ENCODE results near the gene COMMD7. TPM values are rescaled to one million over a fixed set of nuclear protein-coding genes. Genes with fewer than 3 reads are reported as not detected.
"Not testable (repeated sequence)": the region's sequence is repeated elsewhere in the genome, so short reads cannot be mapped to it uniquely, and the experiment has no call there.

The COMMD7 gene
- total RNA-seq, 1 experiment from 2014 or later, result 52.6 TPM

- no peak for DNase-seq
- Histone ChIP-seq H3K36me3 (replicated peaks; ENCODE audit: control insufficient read depth, insufficient read depth, low read length) (no peaks in the 10 kb centered on the region), H3K4me3 (ENCODE audit: insufficient read depth, low read depth, low read length) (no peak overlapping the region), H3K27me3 (ENCODE audit: control insufficient read depth, insufficient read depth, low read length) (no peaks in the 10 kb centered on the region)
These were observed 10.5 kb upstream of the COMMD7 start for GRCh38 chr20:32753731-32754130.

GRCh38 chr20:32752458-32753250, 9.4 kb upstream of the COMMD7 start:
- Histone ChIP-seq H3K27me3 (ENCODE audit: control insufficient read depth, insufficient read depth, low read length) (no peaks in the 10 kb centered on the region), H3K36me3 (replicated peaks; ENCODE audit: control insufficient read depth, insufficient read depth, low read length) (no peaks in the 10 kb centered on the region), H3K4me3 (ENCODE audit: insufficient read depth, low read depth, low read length) (no peak overlapping the region)
- no peak for DNase-seq

- H3K4me3 ChIP-seq (ENCODE audit: insufficient read depth, low read depth, low read length), result no peak overlapping the region
- H3K36me3 ChIP-seq (replicated peaks; ENCODE audit: control insufficient read depth, insufficient read depth, low read length), result no peaks in the 10 kb centered on the region
- peak; percentile 42 for DNase-seq
- H3K27me3 ChIP-seq (ENCODE audit: control insufficient read depth, insufficient read depth, low read length), result no peaks in the 10 kb centered on the region
These were observed 8.6 kb upstream of the COMMD7 start for GRCh38 chr20:32751702-32752457.

GRCh38 chr20:32751293-32751692, 8.0 kb upstream of the COMMD7 start:
- Histone ChIP-seq H3K27me3 (ENCODE audit: control insufficient read depth, insufficient read depth, low read length) (no peaks in the 10 kb centered on the region), H3K4me3 (ENCODE audit: insufficient read depth, low read depth, low read length) (no peak overlapping the region), H3K36me3 (replicated peaks; ENCODE audit: control insufficient read depth, insufficient read depth, low read length) (no peaks in the 10 kb centered on the region)
- DNase-seq, result no peak

GRCh38 chr20:32749914-32750637, 6.8 kb upstream of the COMMD7 start:
- H3K4me3 ChIP-seq (ENCODE audit: insufficient read depth, low read depth, low read length), result no peak overlapping the region
- H3K36me3 ChIP-seq (replicated peaks; ENCODE audit: control insufficient read depth, insufficient read depth, low read length), result no peaks in the 10 kb centered on the region
- H3K27me3 ChIP-seq (ENCODE audit: control insufficient read depth, insufficient read depth, low read length), result no peaks in the 10 kb centered on the region
- peak; percentile 77 for DNase-seq

GRCh38 chr20:32742322-32743236, 688 bp downstream of the COMMD7 start:
- no peaks in the 10 kb centered on the region; the same call in 1 of the 2 replicates for H3K36me3 ChIP-seq (replicated peaks; ENCODE audit: control insufficient read depth, insufficient read depth, low read length)
- peak overlapping the region; percentile 62 for H3K4me3 ChIP-seq (ENCODE audit: insufficient read depth, low read depth, low read length)
- DNase-seq, result peak; percentile 47
- no peaks in the 10 kb centered on the region for H3K27me3 ChIP-seq (ENCODE audit: control insufficient read depth, insufficient read depth, low read length)

GRCh38 chr20:32741151-32741550, 2.1 kb downstream of the COMMD7 start:
- H3K4me3 ChIP-seq (ENCODE audit: insufficient read depth, low read depth, low read length), result no peak overlapping the region
- no peaks in the 10 kb centered on the region; the same call in 1 of the 2 replicates for H3K36me3 ChIP-seq (replicated peaks; ENCODE audit: control insufficient read depth, insufficient read depth, low read length)
- no peak for DNase-seq
- no peaks in the 10 kb centered on the region for H3K27me3 ChIP-seq (ENCODE audit: control insufficient read depth, insufficient read depth, low read length)

GRCh38 chr20:32737371-32738223, 5.7 kb downstream of the COMMD7 start:
- Histone ChIP-seq H3K36me3 (replicated peaks; ENCODE audit: control insufficient read depth, insufficient read depth, low read length) (no peaks in the 10 kb centered on the region; the same call in 1 of the 2 replicates), H3K4me3 (ENCODE audit: insufficient read depth, low read depth, low read length) (no peak overlapping the region), H3K27me3 (ENCODE audit: control insufficient read depth, insufficient read depth, low read length) (no peaks in the 10 kb centered on the region)
- no peak for DNase-seq

- no peak for DNase-seq
- Histone ChIP-seq H3K27me3 (ENCODE audit: control insufficient read depth, insufficient read depth, low read length) (no peaks in the 10 kb centered on the region), H3K4me3 (ENCODE audit: insufficient read depth, low read depth, low read length) (no peak overlapping the region), H3K36me3 (replicated peaks; ENCODE audit: control insufficient read depth, insufficient read depth, low read length) (peaks cover 13% of the 10 kb centered on the region)
These were observed 11.4 kb downstream of the COMMD7 start for GRCh38 chr20:32731882-32732266.

GRCh38 chr20:32729334-32729733, 13.9 kb downstream of the COMMD7 start:
- H3K27me3 ChIP-seq (ENCODE audit: control insufficient read depth, insufficient read depth, low read length); DNase-seq; H3K4me3 ChIP-seq (ENCODE audit: insufficient read depth, low read depth, low read length): not testable (repeated sequence)
- H3K36me3 ChIP-seq (replicated peaks; ENCODE audit: control insufficient read depth, insufficient read depth, low read length), result peaks cover 19% of the 10 kb centered on the region

GRCh38 chr20:32728435-32728834, 14.8 kb downstream of the COMMD7 start:
- DNase-seq; H3K4me3 ChIP-seq (ENCODE audit: insufficient read depth, low read depth, low read length); H3K27me3 ChIP-seq (ENCODE audit: control insufficient read depth, insufficient read depth, low read length): not testable (repeated sequence)
- peaks cover 19% of the 10 kb centered on the region for H3K36me3 ChIP-seq (replicated peaks; ENCODE audit: control insufficient read depth, insufficient read depth, low read length)

- H3K27me3 ChIP-seq (ENCODE audit: control insufficient read depth, insufficient read depth, low read length), result no peaks in the 10 kb centered on the region
- no peak overlapping the region for H3K4me3 ChIP-seq (ENCODE audit: insufficient read depth, low read depth, low read length)
- no peak for DNase-seq
- peaks cover 19% of the 10 kb centered on the region for H3K36me3 ChIP-seq (replicated peaks; ENCODE audit: control insufficient read depth, insufficient read depth, low read length)
These were observed 15.6 kb downstream of the COMMD7 start for GRCh38 chr20:32727683-32728082.

GRCh38 chr20:32718749-32719348, 24.4 kb downstream of the COMMD7 start:
- DNase-seq, result no peak
- H3K27me3 ChIP-seq (ENCODE audit: control insufficient read depth, insufficient read depth, low read length), result no peaks in the 10 kb centered on the region
- peaks cover 13% of the 10 kb centered on the region for H3K36me3 ChIP-seq (replicated peaks; ENCODE audit: control insufficient read depth, insufficient read depth, low read length)
- no peak overlapping the region for H3K4me3 ChIP-seq (ENCODE audit: insufficient read depth, low read depth, low read length)

Measured in H7 (cell line).